Measurements from ENCODE around the gene RPS2. TPM values are rescaled to one million over a fixed set of nuclear protein-coding genes. Genes with fewer than 3 reads are reported as not detected.

The RPS2 gene
- 2,905 and 3,262 TPM in 2 replicates for total RNA-seq

DNA sequence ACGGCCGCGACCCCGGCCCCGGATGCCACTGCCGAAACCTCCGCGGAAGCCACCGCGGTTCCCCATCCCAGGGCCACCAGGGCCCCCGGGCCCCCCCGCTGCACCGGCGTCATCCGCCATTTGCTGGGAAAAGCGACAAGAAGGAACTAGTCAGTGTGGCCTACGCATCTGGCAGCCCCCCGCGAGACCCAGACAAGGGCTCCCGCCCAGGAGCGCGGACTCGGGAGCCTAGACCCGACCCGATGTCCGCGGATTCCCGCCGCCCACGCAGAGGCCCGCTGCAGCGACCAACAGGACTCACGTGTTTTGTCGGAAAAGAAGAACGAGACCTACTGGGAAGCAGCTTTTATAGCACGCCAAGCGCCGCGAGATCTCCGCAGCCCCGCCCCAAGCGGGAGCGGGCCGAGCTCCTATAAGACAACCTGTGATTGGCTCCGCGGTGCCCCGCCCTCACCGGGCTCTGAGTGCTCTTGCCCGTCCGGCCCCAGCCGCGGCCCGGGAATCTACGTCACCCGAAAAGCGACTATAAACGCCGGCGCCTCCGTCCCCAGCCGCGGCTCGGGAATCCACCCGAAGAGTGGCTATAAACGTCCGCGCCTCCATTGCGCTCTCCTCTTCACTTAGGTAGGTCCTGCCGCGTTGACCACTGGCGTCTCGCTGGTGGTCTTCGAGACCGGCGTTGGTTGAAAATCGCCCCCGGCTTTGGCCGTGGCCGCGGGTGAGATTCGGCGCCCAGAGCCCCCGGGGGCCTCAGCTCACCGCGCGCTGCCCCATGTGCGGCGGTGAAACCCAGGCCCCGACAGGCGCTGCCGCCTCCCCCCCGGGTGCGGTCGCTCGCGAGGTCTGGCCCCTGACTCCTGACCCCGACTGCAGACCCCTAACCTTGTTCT, at the start of gene RPS2:
TSS of gene RPS2 (minus strand) at position 321 of the 890 bp plus-strand sequence. CDS start at position 120, 201 bp downstream.

DNA sequence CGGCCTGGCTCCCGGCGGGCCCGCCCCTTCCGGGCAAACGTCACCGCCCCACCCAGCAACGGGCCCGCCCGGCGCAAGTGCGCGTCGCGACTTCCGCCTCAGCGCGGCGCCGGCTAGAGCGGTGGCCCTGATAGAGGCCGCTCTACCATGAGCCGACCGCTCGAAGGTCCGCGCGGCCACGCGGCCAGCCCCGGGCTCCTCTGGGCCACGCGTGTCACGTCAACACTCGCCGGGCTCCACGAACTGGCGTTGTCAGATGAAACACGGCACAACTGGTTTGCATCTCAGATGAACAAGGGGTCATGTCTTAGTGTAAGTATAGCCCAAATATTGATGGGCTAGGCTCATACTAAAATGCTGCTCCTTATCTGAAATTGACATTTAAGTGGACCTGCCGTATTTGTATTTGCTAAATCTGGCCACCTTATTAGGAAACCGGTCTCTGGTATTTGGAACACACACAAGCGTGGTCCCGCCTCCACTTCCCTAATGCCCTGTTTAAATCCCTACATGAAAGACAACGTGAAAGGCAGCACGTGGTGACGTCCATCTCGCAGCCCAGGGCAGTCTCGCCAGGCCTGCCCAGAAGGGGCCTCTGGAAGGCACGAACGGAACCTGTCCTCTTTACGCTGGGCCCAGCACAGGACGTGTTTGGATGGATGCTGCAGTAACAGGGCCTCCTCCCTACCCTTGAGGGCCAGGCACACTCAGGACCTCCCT, 45.3 kb upstream of the RPS2 start, which contains the start of gene ZNF598:
TSS of gene ZNF598 (minus strand) at position 31 of the 720 bp plus-strand sequence.

DNA sequence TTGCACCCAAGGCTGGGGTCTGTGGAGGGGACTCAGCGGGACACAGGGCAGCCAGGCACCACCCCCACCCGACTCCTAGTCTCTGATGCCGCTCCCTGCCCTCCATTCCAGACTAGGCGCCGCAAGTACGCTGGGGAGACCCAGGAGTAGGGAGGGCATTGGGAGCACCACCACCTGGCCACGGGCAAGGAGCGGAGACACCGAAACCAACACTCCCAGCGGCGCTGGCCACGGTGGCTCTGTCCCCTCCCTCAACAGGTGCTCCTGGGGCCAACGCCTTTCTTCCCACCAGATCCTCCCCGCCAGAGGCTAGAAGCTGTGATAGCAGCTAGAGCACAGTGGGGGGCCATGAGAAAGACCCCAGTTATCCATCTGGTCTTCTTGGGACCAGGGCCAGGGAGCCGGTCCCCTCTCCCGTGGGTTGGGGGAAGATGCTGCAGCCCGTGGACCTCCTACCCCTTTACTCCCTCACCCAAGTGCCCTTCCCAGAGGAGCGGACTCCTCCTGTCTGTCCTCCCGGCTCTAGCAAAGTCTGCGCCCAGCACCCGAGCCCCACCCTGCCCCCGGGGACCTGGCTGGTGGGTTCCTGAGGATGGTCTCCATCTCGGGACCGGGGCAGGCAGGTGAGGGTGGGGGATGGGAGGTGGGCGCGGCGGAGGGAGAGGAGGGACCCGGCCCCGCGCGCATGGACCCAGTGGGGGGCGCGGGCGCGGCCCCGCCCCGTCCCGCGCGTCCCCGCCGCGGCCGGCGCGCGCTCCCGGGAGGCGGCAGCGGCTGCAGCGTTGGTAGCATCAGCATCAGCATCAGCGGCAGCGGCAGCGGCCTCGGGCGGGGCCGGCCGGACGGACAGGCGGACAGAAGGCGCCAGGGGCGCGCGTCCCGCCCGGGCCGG, 24.8 kb upstream of the RPS2 start, which contains the start of gene SYNGR3:
TSS of gene SYNGR3 (plus strand) at position 762 of the 892 bp plus-strand sequence. CDS start 133 bp downstream, outside the sequence.

DNA sequence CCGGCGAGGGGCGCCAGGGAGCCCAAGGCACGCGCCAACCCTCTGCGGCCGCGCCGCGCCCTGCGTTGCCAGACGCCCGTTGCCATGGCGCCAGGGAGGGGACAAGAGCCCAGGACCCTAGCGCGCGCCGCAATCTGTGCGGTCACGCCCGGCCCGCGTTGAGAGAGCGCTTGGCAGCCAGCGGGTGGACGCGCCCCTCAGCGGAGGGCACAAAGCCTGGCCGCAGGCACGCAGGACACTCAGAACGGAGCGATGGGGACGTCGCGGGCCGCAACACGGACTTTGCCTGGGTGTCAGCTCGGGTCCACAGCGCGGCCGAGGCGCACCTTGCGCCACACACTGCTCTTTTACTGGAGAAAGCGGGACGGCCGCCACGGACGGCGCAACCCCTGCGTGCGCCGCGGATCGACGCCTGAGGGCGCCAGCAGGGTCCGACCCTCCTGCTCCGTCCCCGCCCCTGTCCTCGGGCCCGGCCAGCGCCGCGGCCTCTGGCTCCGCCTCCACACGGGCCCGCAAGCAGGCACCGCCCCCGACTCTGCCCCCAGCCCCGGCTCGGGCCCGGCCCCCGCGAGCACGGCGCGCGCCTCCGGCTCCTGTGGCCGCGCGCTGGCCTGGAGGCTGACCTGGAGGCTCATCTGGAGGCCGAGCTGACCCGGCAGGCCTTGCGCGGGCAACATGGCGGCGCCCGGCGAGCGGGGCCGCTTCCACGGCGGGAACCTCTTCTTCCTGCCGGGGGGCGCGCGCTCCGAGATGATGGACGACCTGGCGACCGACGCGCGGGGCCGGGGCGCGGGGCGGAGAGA, 19.1 kb upstream of the RPS2 start, which contains the start of gene GFER:
TSS of gene GFER (plus strand) at position 650 of the 803 bp plus-strand sequence. CDS start at position 676, 26 bp downstream.

DNA sequence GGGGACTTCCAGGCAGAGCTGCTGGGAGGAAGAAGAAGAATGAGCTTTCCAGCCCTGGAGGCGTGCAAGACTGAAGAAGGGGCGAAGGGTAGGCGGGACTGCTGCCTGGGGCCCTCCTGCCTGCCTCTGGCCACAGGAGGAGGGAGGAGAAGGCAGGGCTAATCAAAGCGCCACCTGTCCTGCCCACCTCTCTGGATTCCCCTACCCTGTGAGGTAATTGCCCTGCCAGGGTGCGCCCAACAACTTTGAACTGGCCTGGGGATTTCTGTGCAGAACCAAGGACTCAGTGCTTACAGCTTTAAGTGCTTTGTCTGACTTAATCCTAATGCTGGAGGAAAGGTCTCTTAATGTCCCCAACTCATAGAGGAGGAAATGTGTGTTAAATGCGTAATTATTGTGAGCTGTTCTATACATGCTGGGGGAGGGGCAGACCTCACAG, 16.8 kb upstream of the RPS2 start, which contains the start of gene NOXO1:
TSS of gene NOXO1 (minus strand) at position 72 of the 439 bp plus-strand sequence. CDS start 290 bp downstream, outside the sequence.

DNA sequence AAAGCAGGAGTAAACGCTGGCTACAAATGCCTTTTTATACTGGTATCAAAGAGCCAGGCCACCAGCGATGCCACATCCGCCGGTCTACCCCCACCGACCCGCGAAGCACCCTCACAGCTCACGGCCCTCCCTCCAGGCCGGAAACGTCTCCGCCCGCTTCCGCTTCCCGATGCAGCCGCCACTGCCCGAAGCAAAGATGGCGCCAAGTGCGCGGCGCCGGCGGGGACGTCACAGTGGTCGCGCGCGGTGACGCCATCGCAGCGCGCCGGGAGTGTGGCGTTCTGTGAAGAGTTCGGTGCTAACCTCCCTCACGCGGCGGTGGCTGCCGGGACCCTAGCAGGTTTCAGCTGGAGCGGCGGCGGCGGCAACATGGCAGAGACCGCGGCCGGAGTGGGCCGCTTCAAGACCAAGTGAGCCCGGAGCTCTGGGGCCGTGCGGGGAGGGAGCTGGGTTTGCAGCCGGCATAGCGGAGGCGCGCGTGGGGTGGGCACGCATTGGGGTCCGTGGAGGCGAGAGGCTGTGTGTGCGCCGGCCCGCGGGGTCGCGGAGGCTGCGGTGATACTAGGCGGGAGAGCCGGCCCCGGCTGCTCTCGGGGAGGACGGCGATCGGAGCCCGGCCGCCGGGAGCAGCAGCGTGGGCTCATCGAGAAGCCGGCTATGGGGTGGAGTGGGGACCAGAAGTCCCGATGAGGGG, 7.3 kb upstream of the RPS2 start, which contains the start of gene TBL3:
TSS of gene TBL3 (plus strand) at position 258 of the 694 bp plus-strand sequence. CDS start at position 370, 112 bp downstream.

DNA sequence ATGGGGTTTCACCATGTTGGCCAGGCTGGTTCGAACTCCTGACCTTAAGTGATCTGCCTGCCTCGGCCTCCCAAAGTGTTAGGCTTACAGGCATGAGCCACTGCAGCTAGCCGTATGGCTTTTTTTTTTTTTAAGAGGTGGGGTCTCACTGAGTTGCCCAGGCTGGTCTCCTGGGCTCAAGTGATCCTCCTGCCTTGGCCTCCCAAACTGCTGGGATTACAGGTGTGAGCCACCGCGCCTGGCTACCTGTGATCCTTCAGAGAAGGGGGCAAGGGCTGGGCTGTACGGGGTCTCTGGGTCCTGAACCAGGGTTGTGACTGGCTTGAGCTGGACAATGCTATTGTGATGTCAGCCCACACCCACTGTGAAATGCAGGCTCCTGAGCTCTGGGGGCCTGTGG, 1.8 kb upstream of the RPS2 start, which contains the start of gene RNF151:
TSS of gene RNF151 (plus strand) at position 397 of the 400 bp plus-strand sequence. CDS start 26 bp downstream, outside the sequence.

DNA sequence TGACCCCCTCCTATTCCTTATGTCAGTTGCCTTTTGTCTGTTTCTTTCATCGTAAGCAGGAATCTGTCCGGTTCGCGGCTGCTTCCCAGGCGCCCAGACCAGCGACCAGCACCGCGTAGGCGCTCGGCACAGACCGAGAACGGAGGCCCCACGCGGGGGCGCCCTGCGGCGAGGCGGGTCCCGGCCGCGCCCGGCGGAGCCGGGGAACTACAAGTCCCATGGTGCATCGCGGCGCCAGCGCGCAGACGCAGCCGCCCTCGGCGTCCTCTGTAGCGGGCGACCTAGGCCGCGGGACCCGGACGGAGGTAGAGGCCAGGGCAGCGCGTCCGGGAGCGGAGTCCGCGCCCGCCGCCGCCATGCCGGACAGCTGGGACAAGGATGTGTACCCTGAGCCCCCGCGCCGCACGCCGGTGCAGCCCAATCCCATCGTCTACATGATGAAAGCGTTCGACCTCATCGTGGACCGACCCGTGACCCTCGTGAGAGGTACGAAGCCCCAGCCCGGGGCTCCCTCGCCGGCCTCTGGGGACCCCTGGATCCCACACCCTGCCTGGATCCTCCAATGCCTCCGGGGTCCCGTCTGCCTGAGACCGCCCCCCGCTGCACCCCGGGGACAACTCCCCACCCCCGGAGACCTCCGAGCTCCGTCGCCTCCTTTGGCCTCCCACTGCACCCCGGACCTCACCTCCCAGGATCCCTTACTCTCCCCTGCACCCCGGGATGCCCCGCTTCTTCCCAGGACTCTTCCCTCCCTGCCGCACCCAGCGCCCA, 5.2 kb downstream of the RPS2 start, which contains the start of gene NDUFB10:
TSS of gene NDUFB10 (plus strand) at position 270 of the 771 bp plus-strand sequence. CDS start at position 357, 87 bp downstream.

DNA sequence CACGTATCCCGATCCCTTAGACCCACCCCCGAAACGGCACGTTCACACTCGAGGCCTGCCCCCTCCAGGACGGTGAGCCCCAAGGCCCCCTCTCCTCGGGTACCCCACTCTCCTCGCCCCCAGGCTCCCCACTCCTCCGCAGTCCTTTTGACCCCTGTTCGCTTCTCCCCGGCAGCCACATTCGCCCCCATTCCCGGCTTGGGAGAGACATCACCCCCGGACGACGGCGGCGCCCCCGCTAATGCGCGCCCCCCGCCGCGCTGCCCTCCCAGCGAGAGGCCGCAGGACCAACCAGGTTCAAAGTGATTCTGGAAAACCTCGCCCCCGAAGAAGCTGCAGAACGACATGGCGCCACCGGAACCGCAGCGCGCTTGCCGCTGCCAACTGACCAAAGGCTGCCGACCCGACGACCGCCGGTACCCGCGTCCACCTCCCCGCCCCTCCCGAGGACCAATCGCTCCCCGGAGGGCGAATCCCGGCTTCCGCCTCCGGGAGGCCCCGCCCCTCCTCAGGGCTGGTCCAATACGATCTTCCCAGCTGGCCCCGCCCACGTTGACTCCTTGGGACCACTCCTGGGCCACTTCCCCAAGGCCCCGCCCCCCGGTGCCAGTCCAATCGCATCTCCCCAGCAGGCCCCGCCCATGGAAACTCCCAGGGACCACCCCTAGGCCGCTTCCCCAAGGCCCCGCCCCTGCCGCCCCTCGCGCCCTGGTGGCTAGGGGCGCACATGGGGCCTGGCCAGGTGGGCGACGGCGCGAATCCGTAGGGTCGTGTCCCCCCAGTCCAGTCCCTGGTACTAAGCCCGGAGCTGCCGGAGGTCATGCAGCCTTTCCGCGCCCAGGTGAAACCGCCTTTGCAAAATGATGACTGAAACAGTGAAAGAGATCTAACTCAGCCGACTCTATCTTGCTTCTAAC, 21.6 kb downstream of the RPS2 start, which contains the start of gene MSRB1:
TSS of gene MSRB1 (minus strand) at position 390 of the 917 bp plus-strand sequence. CDS start at position 347, 43 bp downstream.

DNA sequence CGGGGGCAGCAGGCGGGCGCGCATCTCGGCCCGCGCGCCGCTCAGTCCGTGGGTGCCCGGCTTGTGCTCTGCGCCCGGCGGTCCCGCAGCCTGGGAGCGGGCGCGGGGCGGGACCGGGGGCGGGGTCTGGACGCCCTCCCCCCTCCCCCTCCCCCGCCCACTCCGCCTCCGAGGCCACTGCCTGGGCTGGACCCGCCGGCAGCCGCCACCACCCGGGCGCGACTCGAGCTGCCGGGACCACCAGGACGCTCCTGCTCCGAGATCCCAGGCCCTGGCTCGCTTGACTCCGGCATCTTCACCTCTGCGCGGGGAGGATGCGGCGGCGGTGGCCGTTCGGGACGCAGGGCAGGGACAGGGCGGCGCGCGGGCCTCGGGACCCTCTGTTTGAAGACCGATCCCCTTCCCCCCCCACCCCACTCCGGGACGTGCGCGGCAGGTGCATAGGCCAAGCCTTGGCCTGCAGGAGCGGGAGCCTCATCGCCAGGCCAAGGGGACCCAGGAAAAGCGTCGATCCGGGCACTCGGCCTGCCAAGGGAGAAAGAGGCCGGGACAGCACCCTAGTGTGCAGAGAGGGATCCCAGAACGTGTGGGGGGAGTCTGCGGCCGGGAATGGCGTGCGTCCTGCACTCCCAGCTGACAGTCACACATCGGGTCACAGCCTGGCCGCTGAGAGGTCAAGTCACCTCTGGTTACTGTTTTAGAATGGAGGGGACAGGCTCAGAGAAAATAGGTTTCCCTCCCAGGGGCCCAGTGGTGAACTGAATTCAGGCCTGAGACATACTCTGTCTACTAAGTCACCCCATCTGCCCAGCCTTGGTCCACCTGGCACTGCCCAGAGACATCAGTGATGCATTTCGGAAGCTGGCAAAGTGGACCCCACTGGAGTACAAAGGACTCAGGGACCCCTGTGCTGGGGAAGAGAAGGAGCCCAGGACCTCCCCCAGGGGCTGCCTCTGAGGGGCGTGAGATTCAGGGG, 46.0 kb downstream of the RPS2 start, which contains the start of gene HS3ST6:
TSS of gene HS3ST6 (minus strand) at position 65 of the 976 bp plus-strand sequence. CDS start 92 bp downstream, outside the sequence.

Other genes starting within 250 kb of the RPS2 start
- 61.7 and 65.7 TPM in 2 replicates for gene NME3, start 193.3 kb downstream of the RPS2 start, total RNA-seq
- 2.6 and 3.7 TPM in 2 replicates for gene EME2, start 192.0 kb downstream of the RPS2 start, total RNA-seq
- gene MRPS34, start 191.7 kb downstream of the RPS2 start, total RNA-seq, result 83.6 and 89.1 TPM in 2 replicates
- 22.7 and 34.8 TPM in 2 replicates for gene SPSB3, start 182.3 kb downstream of the RPS2 start, total RNA-seq
- gene NUBP2, start 181.9 kb downstream of the RPS2 start, total RNA-seq, result 61.6 and 65.2 TPM in 2 replicates
- gene IGFALS, start 171.1 kb downstream of the RPS2 start, total RNA-seq, result not detected in 2 replicates
- gene HAGH, start 138.0 kb downstream of the RPS2 start, total RNA-seq, result 13.4 and 28.5 TPM in 2 replicates
- gene FAHD1, start 137.6 kb downstream of the RPS2 start, total RNA-seq, result 38.5 and 44.2 TPM in 2 replicates
- not detected in 2 replicates for gene MEIOB, start 92.7 kb downstream of the RPS2 start, total RNA-seq
- not detected in 2 replicates for gene HS3ST6, start 46.4 kb downstream of the RPS2 start, total RNA-seq
- gene MSRB1, start 21.6 kb downstream of the RPS2 start, total RNA-seq, result 17.0 and 17.8 TPM in 2 replicates
- gene RPL3L, start 10.1 kb downstream of the RPS2 start, total RNA-seq, result not detected in 2 replicates
- gene NDUFB10, start 5.3 kb downstream of the RPS2 start, total RNA-seq, result 198 and 225 TPM in 2 replicates
- gene RNF151, start 2.0 kb upstream of the RPS2 start, total RNA-seq, result not detected in 2 replicates
- gene TBL3, start 7.2 kb upstream of the RPS2 start, total RNA-seq, result 32.6 and 34.3 TPM in 2 replicates
- not detected in 2 replicates for gene NOXO1, start 16.6 kb upstream of the RPS2 start, total RNA-seq
- 14.4 and 17.3 TPM in 2 replicates for gene GFER, start 19.4 kb upstream of the RPS2 start, total RNA-seq
- 0.78 and 4.2 TPM in 2 replicates for gene SYNGR3, start 25.1 kb upstream of the RPS2 start, total RNA-seq
- 39.7 and 51.4 TPM in 2 replicates for gene ZNF598, start 45.0 kb upstream of the RPS2 start, total RNA-seq
- 2.9 and 6.9 TPM in 2 replicates for gene NPW, start 55.0 kb upstream of the RPS2 start, total RNA-seq
- 35.2 and 46.3 TPM in 2 replicates for gene NHERF2, start 62.1 kb upstream of the RPS2 start, total RNA-seq
- 13.9 and 17.2 TPM in 2 replicates for gene NTHL1, start 83.0 kb upstream of the RPS2 start, total RNA-seq
- 51.2 and 53.6 TPM in 2 replicates for gene TSC2, start 83.2 kb upstream of the RPS2 start, total RNA-seq
- 85.9 and 91.5 TPM in 2 replicates for gene PKD1, start 171.1 kb upstream of the RPS2 start, total RNA-seq
- not detected in 2 replicates for gene RAB26, start 183.8 kb upstream of the RPS2 start, total RNA-seq
- gene TRAF7, start 191.0 kb upstream of the RPS2 start, total RNA-seq, result 52.4 and 66.5 TPM in 2 replicates
- gene CASKIN1, start 231.8 kb upstream of the RPS2 start, total RNA-seq, result 0.12 and 0.15 TPM in 2 replicates
- gene MLST8, start 240.6 kb upstream of the RPS2 start, total RNA-seq, result 39.9 and 57.6 TPM in 2 replicates
- gene BRICD5, start 246.0 kb upstream of the RPS2 start, total RNA-seq, result 0.83 and 1.1 TPM in 2 replicates